H1 (cell line): Measurements from ENCODE around the gene COPS7A. TPM values are rescaled to one million over a fixed set of nuclear protein-coding genes. Genes with fewer than 3 reads are reported as not detected.

Source experiments
- CTCF ChIA-PET: fragments of 300-600 bp; sonication (Branson Sonifier 250); formaldehyde crosslinking; loops from one replicate; lab custom pipeline; 2021; ENCODE audit not compliant: partially characterized antibody; lab: Charles Lee
- POLR2A ChIA-PET: fragments of 300-600 bp; sonication (Branson Sonifier 250); formaldehyde crosslinking; loops from one replicate; lab custom pipeline; 2021; ENCODE audit warnings: inconsistent platforms; ENCODE audit not compliant: partially characterized antibody; lab: Charles Lee
- DNase-seq, 2 experiments: peaks; one replicate each; pipeline versions ENCODE4 v3.0.0 to v3.0.0-alpha.2; 2010 to 2022; ENCODE audit warnings: low spot score in 2 of 2, low read depth in 1 of 2, mixed read lengths in 1 of 2
- FAIRE-seq: peaks from 2 replicates; lab custom pipeline; 2011; peaks lifted over from hg19 to GRCh38; lab: Jason Lieb, UNC
- H2AFZ ChIP-seq: 2 replicates; pipeline ENCODE4 v1.8.1; 2012; ENCODE audit warnings: low read length, inconsistent platforms
- H2AK5ac ChIP-seq: 2 replicates; pipeline ENCODE4 v1.6.1; 2013; ENCODE audit warnings: low read depth, low read length
- H2BK120ac ChIP-seq: replicated peaks from 2 replicates; pipeline ENCODE3; 2013; ENCODE audit warnings: low read depth, low read length, inconsistent platforms
- H2BK12ac ChIP-seq: 2 replicates; pipeline ENCODE4 v1.6.1; 2013; ENCODE audit warnings: low read depth, low read length
- H2BK15ac ChIP-seq: 2 replicates; pipeline ENCODE4 v1.6.1; 2013; ENCODE audit warnings: low read length
- H2BK20ac ChIP-seq: 2 replicates; pipeline ENCODE4 v1.6.1; 2013; ENCODE audit warnings: low read length
- H2BK5ac ChIP-seq: 2 replicates; pipeline ENCODE4 v1.6.1; 2013; ENCODE audit warnings: low read depth, low read length
- H3K14ac ChIP-seq: 2 replicates; pipeline ENCODE4 v1.6.1; 2013; ENCODE audit warnings: inconsistent platforms; ENCODE audit not compliant: insufficient read length
- H3K18ac ChIP-seq: 2 replicates; pipeline ENCODE4 v1.6.1; 2013; ENCODE audit warnings: low read length; ENCODE audit errors: extremely low read depth
- H3K23ac ChIP-seq: 2 replicates; pipeline ENCODE4 v1.6.1; 2013; ENCODE audit warnings: inconsistent platforms; ENCODE audit not compliant: insufficient read length
- H3K23me2 ChIP-seq: 2 replicates; pipeline ENCODE4 v1.6.1; 2013; ENCODE audit warnings: low read depth, low read length
- H3K27ac ChIP-seq: 2 replicates; pipeline ENCODE4 v1.6.1; 2011; ENCODE audit warnings: low read depth, low read length, inconsistent platforms
- H3K27me3 ChIP-seq, 4 experiments: replicated peaks in 1 of 4; 1 replicate in 1 of 4; 2 replicates in 3 of 4; pipeline versions ENCODE4 v1.6.1 to v1.8.1; 2011 to 2013; ENCODE audit warnings: low read length in 3 of 4, mild to moderate bottlenecking in 3 of 4, inconsistent platforms in 2 of 4, mixed read lengths in 2 of 4, moderate library complexity in 1 of 4; ENCODE audit not compliant: control insufficient read depth in 3 of 4, insufficient read depth in 3 of 4; ENCODE audit errors: extremely low read depth in 1 of 4
- H3K36me3 ChIP-seq, 4 experiments: 2 replicates each; pipeline versions ENCODE4 v1.6.1 to v1.8.1; 2011 to 2013; ENCODE audit warnings: mild to moderate bottlenecking in 4 of 4, low read length in 3 of 4, moderate library complexity in 2 of 4, control low read depth in 1 of 4, inconsistent platforms in 1 of 4; ENCODE audit not compliant: insufficient read depth in 4 of 4, control insufficient read depth in 2 of 4
- H3K4ac ChIP-seq: replicated peaks from 2 replicates; pipeline ENCODE3; 2013; ENCODE audit warnings: low read length, low read depth, mixed read lengths, inconsistent platforms; ENCODE audit not compliant: insufficient read length
- H3K4me1 ChIP-seq, 4 experiments: replicated peaks in 1 of 4; 1 replicate in 1 of 4; 2 replicates in 3 of 4; pipeline versions ENCODE4 v1.6.1 to v1.8.1; 2011 to 2013; ENCODE audit warnings: low read length in 3 of 4, inconsistent platforms in 2 of 4, mixed read lengths in 1 of 4; ENCODE audit not compliant: insufficient read depth in 4 of 4, control insufficient read depth in 3 of 4
- H3K4me2 ChIP-seq, 2 experiments: 2 replicates each; pipeline versions ENCODE4 v1.6.1 to v1.8.1; 2011 to 2013; ENCODE audit warnings: low read depth in 2 of 2, low read length in 2 of 2, control low read depth in 1 of 2, inconsistent platforms in 1 of 2, mild to moderate bottlenecking in 1 of 2; ENCODE audit not compliant: insufficient read depth in 1 of 2
- H3K4me3 ChIP-seq, 4 experiments: fragments of 200-600, 300-600 bp in 1 of 4; sonication (generic), shearing (Covaris generic), sonication (Bioruptor Twin) in 1 of 4; 2 replicates each; pipeline versions ENCODE4 v1.5.1 to v1.8.1; 2011 to 2016; ENCODE audit warnings: low read length in 4 of 4, low read depth in 3 of 4, control low read depth in 2 of 4, inconsistent platforms in 2 of 4, mild to moderate bottlenecking in 2 of 4, mixed read lengths in 1 of 4, moderate library complexity in 1 of 4; ENCODE audit not compliant: insufficient read depth in 2 of 4; ENCODE audit errors: extremely low read depth in 1 of 4
- H3K56ac ChIP-seq: replicated peaks from 2 replicates; pipeline ENCODE3; 2013; ENCODE audit warnings: low read depth, mild to moderate bottlenecking, mixed read lengths, low read length, inconsistent platforms; ENCODE audit not compliant: insufficient read length
- H3K79me1 ChIP-seq: 2 replicates; pipeline ENCODE4 v1.6.1; 2013; ENCODE audit warnings: low read depth, low read length, control low read depth
- H3K79me2 ChIP-seq, 2 experiments: 2 replicates each; pipeline versions ENCODE4 v1.6.1 to v1.8.1; 2012 to 2013; ENCODE audit warnings: low read length in 2 of 2, mild to moderate bottlenecking in 2 of 2, inconsistent platforms in 1 of 2; ENCODE audit not compliant: insufficient read depth in 2 of 2, control insufficient read depth in 1 of 2
- H3K9ac ChIP-seq, 4 experiments: replicated peaks in 1 of 4; 1 replicate in 1 of 4; 2 replicates in 3 of 4; pipeline versions ENCODE4 v1.6.1 to v1.8.1; 2011 to 2013; ENCODE audit warnings: low read depth in 3 of 4, low read length in 3 of 4, control low read depth in 2 of 4, mild to moderate bottlenecking in 2 of 4, moderate library complexity in 2 of 4, inconsistent platforms in 1 of 4; ENCODE audit errors: extremely low read depth in 1 of 4
- H3K9me3 ChIP-seq, 2 experiments: 2 replicates each; pipeline versions ENCODE4 v1.6.1 to v1.8.1; 2012 to 2013; ENCODE audit warnings: mild to moderate bottlenecking in 2 of 2, moderate library complexity in 2 of 2, control low read depth in 1 of 2, inconsistent platforms in 1 of 2, low read depth in 1 of 2, low read length in 1 of 2, mixed read lengths in 1 of 2; ENCODE audit not compliant: insufficient read depth in 2 of 2
- H4K20me1 ChIP-seq, 2 experiments: replicated peaks in 1 of 2; 2 replicates each; pipeline versions ENCODE3 to v1.8.1; 2011 to 2013; ENCODE audit warnings: inconsistent platforms in 2 of 2, low read length in 2 of 2, mild to moderate bottlenecking in 1 of 2; ENCODE audit not compliant: insufficient read depth in 2 of 2, control insufficient read depth in 1 of 2
- H4K5ac ChIP-seq: 2 replicates; pipeline ENCODE4 v1.6.1; 2013; ENCODE audit warnings: low read length, low read depth, mixed read lengths, inconsistent platforms; ENCODE audit not compliant: insufficient read length
- H4K8ac ChIP-seq: 2 replicates; pipeline ENCODE4 v1.8.0; 2013; ENCODE audit warnings: mild to moderate bottlenecking, moderate library complexity, low read length, inconsistent platforms; ENCODE audit not compliant: insufficient read depth; ENCODE audit errors: extremely low read depth
- H4K91ac ChIP-seq: replicated peaks from 2 replicates; pipeline ENCODE3; 2013; ENCODE audit warnings: low read length, mixed read lengths, inconsistent platforms; ENCODE audit not compliant: insufficient read length
- ATF2 ChIP-seq: IDR thresholded peaks from 2 replicates; pipeline ENCODE4 v1.6.1; 2012; ENCODE audit warnings: low read length, inconsistent platforms
- BACH1 ChIP-seq: IDR thresholded peaks from 2 replicates; pipeline ENCODE4 v1.6.1; 2012; ENCODE audit warnings: low read length, improper control_type of control experiment
- CBX5 ChIP-seq: fragments of 300-800, 300-1000 bp; sonication (generic); IDR thresholded peaks from 2 replicates; pipeline ENCODE4 v1.7.1; 2016; ENCODE audit warnings: antibody characterized with exemption, low read length, low read depth
- CHD1 ChIP-seq: IDR thresholded peaks from 2 replicates; pipeline ENCODE4 v1.6.1; 2012; ENCODE audit warnings: low read depth, low read length, improper control_type of control experiment
- CREB1 ChIP-seq: IDR thresholded peaks from 2 replicates; pipeline ENCODE4 v1.6.1; 2012; ENCODE audit warnings: inconsistent platforms
- JUN ChIP-seq: IDR thresholded peaks from 2 replicates; pipeline ENCODE4 v1.6.1; 2011; ENCODE audit warnings: low read depth, mild to moderate bottlenecking, improper control_type of control experiment, low read length
- KDM5A ChIP-seq: fragments of 200-600 bp; IDR thresholded peaks from 2 replicates; pipeline ENCODE4 v1.7.1; 2012; ENCODE audit warnings: mild to moderate bottlenecking, low read length, inconsistent platforms, mixed read lengths
- MAX ChIP-seq: IDR thresholded peaks from 2 replicates; pipeline ENCODE4 v1.6.1; 2012; ENCODE audit warnings: inconsistent platforms
- RBBP5 ChIP-seq: IDR thresholded peaks from 2 replicates; pipeline ENCODE4 v1.7.1; 2012; ENCODE audit warnings: low read depth, mild to moderate bottlenecking, inconsistent platforms, low read length, moderate library complexity, borderline replicate concordance
- SUZ12 ChIP-seq: fragments of 200-600 bp; sonication (generic); IDR thresholded peaks from 2 replicates; pipeline ENCODE4 v1.6.1; 2012; ENCODE audit warnings: mild to moderate bottlenecking, inconsistent platforms, low read length, moderate library complexity, mixed read lengths
- TAF1 ChIP-seq: IDR thresholded peaks from 2 replicates; pipeline ENCODE4 v1.6.1; 2011; ENCODE audit warnings: mild to moderate bottlenecking, low read depth, low read length
- TBP ChIP-seq: IDR thresholded peaks from 2 replicates; pipeline ENCODE4 v1.6.1; 2011; ENCODE audit warnings: low read depth, low read length, improper control_type of control experiment
- ZNF274 ChIP-seq: IDR thresholded peaks from 2 replicates; pipeline ENCODE4 v1.7.0; 2012; ENCODE audit warnings: low read length, borderline replicate concordance; ENCODE audit errors: extremely low read depth
- WGBS, 2 experiments: shearing (Covaris generic) in 1 of 2; methylation state at CpG; one replicate each; pipeline versions ENCODE4 v1.1.6 to v1.1.7; 2013 to 2015; ENCODE audit warnings: low lambda C conversion rate in 2 of 2, mixed read lengths in 2 of 2, inconsistent platforms in 1 of 2, low coverage in 1 of 2, missing lambda C conversion rate in 1 of 2; ENCODE audit not compliant: insufficient replicate concordance in 2 of 2, insufficient coverage in 1 of 2, insufficient read length in 1 of 2; ENCODE audit errors: extremely low coverage in 1 of 2, missing lambda C conversion rate in 1 of 2; 5-methylcytosine and 5-hydroxymethylcytosine counted together
- polyA plus RNA-seq, 7 experiments: library from polyadenylated mRNA; depleted of rRNA in 3 of 7; stranded (reverse) in 5 of 7; unstranded in 2 of 7; fragments of >200 nt in 5 of 7; fragments of 200-250 nt in 2 of 7; gene quantifications; 1 replicate in 5 of 7; 2 replicates in 1 of 7; 4 replicates in 1 of 7; pipeline versions ENCODE4 v1.2.1 to v1.2.3, GENCODE V29; 2011 to 2013; ENCODE audit warnings: missing spikeins in 2 of 7, mixed read lengths in 2 of 7
- total RNA-seq: library from RNA; stranded (reverse); fragmentation: NEBNext Ultra II Directional; extraction: Animal tissue kit (Norgen Biotek cat#: 25700); gene quantifications from 2 replicates; pipeline ENCODE4 v1.2.1, GENCODE V29; 2021

The COPS7A gene
- total and polyA plus RNA-seq, 2 of the 8 experiments (the other 6 are each of a cell fraction or from before 2014, with no cell fraction given): 44.5 to 95.9 TPM

GRCh38 chr12:6748761-6749160, 24.9 kb downstream of the COPS7A start:
- no peak overlapping the region for H2BK5ac ChIP-seq
- no peak overlapping the region for H2BK20ac ChIP-seq
- no peak overlapping the region for H3K4me2 ChIP-seq
- H4K8ac ChIP-seq: 0 out of 2 replicates have a peak overlapping the region, but pooled peaks have one; percentile 25
- H3K27me3 ChIP-seq: no peaks in the 10 kb centered on the region
- peaks cover 28 to 64% (median 50%) of the 10 kb centered on the region in 4 experiments for H3K36me3 ChIP-seq
- no peaks in the 10 kb centered on the region; a peak in 1 of 4 replicates for H3K9me3 ChIP-seq
- H3K18ac ChIP-seq: no peak overlapping the region
- H3K14ac ChIP-seq: no peak overlapping the region
- H3K9ac ChIP-seq: no peak overlapping the region
- no peak overlapping the region for H3K27ac ChIP-seq
- no peak overlapping the region for H2AFZ ChIP-seq
- ChIA-PET CTCF (interaction anchor here (1.4 to 16.3 kb wide), 2 partner anchors 13 to 26 kb away, joined by 4 to 427 read pairs; partner anchors contain the start of genes LAG3 and PTMS), POLR2A (interaction anchor here (0.6 to 1.2 kb wide), 3 partner anchors 26 to 85 kb away, joined by 3 to 5 read pairs (median 3); no protein-coding TSS in a partner anchor)
- H4K5ac ChIP-seq: no peak overlapping the region
- no peak for DNase-seq
- peaks cover 0 to 14% of the 10 kb centered on the region in 2 experiments; a peak in 2 of 4 replicates for H3K79me2 ChIP-seq
- no peak overlapping the region for H2BK120ac ChIP-seq
- no peak overlapping the region for H3K4ac ChIP-seq
- no peak overlapping the region for H2BK15ac ChIP-seq
- WGBS, 2 experiments: 92% methylated on average over 27 of the region's 28 CpGs; no CpG with 5 or more reads in 1 of the 2 experiments
- H2AK5ac ChIP-seq: no peak overlapping the region
- no peak for FAIRE-seq
- peaks cover 10% of the 10 kb centered on the region for H3K23me2 ChIP-seq
- H2BK12ac ChIP-seq: no peak overlapping the region
- peaks cover 2 to 13% of the 10 kb centered on the region in 2 experiments for H4K20me1 ChIP-seq
- H3K23ac ChIP-seq: no peak overlapping the region
- H3K79me1 ChIP-seq: peaks cover 7% of the 10 kb centered on the region; the same call in 1 of the 2 replicates
- no peak overlapping the region for H4K91ac ChIP-seq
- H3K4me3 ChIP-seq: no peak overlapping the region
- H3K56ac ChIP-seq: no peak overlapping the region
- peaks cover 0 to 4% (median 2%) of the 10 kb centered on the region in 4 experiments; a peak in 5 of 7 replicates for H3K4me1 ChIP-seq
- TF ChIP-seq MAX (no peak), ZNF274 (no peak), TBP (no peak), KDM5A (no peak), RBBP5 (no peak), TAF1 (no peak), ATF2 (no peak), CREB1 (no peak), BACH1 (no peak), JUN (no peak), SUZ12 (no peak), CBX5 (no peak), CHD1 (no peak)
